Neutrophil (primary cell): ENCODE data around the gene EFCAB6.

Experiments used
- H3K27ac ChIP-seq: fragments of 200-600 bp; sonication (generic); 2 replicates; pipeline ENCODE4 v1.5.1; 2016; ENCODE audit warnings: mild to moderate bottlenecking, moderate library complexity
- H3K27me3 ChIP-seq: fragments of 200-600 bp; sonication (generic); 2 replicates; pipeline ENCODE4 v1.6.0; 2016; ENCODE audit warnings: mild to moderate bottlenecking
- H3K36me3 ChIP-seq: fragments of 200-600 bp; sonication (generic); 2 replicates; pipeline ENCODE4 v1.5.1; 2017
- H3K4me1 ChIP-seq, 2 experiments: fragments of 200-600 bp in 1 of 2; sonication (generic) in 1 of 2; 1 replicate in 1 of 2; 2 replicates in 1 of 2; pipeline versions ENCODE4 v1.5.1 to v1.6.1; 2013 to 2016; ENCODE audit warnings: low read depth in 1 of 2, low read length in 1 of 2, mild to moderate bottlenecking in 1 of 2, moderate library complexity in 1 of 2; ENCODE audit not compliant: control insufficient read depth in 1 of 2, insufficient read depth in 1 of 2
- H3K4me3 ChIP-seq, 2 experiments: fragments of 200-600 bp in 1 of 2; sonication (generic) in 1 of 2; 1 replicate in 1 of 2; 2 replicates in 1 of 2; pipeline ENCODE4 v1.5.1; 2013 to 2016; ENCODE audit warnings: low read depth in 1 of 2, low read length in 1 of 2, mild to moderate bottlenecking in 1 of 2, moderate library complexity in 1 of 2
- H3K9me3 ChIP-seq: fragments of 200-600 bp; sonication (generic); 2 replicates; pipeline ENCODE4 v1.5.1; 2016
- CTCF ChIP-seq: fragments of 200-600 bp; sonication (generic); IDR thresholded peaks from 2 replicates; pipeline ENCODE4 v1.5.1; 2016; ENCODE audit warnings: antibody characterized with exemption

The EFCAB6 gene

GRCh38 chr22:43539572-43540528 lies 272.3 kb downstream of the EFCAB6 start:
- no peaks in the 10 kb centered on the region for H3K9me3 ChIP-seq
- no peaks in the 10 kb centered on the region for H3K4me1 ChIP-seq
- TF ChIP-seq CTCF, result no peak
- no peaks in the 10 kb centered on the region for H3K36me3 ChIP-seq
- H3K4me3 ChIP-seq, result no peak overlapping the region
- H3K27me3 ChIP-seq, result no peaks in the 10 kb centered on the region
- H3K27ac ChIP-seq, result no peak overlapping the region

DNA sequence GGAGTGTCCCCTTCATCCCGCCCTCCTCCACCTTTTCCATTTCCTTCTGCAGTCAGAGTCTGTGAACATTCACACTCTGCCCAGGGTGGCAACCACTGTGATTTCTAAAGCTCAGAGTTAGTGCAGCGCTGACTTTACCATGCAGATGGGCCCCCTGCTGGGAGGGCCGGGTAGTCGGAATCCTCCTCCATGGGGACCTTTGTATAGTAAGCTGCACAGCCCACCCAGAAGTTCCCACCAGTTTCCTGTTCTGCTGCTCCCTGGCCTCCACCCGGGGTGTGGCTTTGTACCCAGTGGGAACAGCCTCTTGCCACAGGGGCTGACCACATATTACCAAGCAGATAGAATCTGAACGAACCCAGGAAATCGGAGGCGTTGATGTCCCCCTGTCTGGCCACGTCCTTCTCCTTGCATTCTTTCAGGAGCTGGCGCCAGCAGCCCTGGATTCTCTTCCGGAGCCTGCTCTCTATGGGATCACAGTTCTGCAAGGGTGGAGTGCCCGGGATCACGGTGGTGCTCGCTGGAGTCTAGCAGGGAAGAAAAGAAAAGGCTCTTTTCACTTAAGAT lies 275.0 kb downstream of the EFCAB6 start:
- TF ChIP-seq CTCF, result no peak
- H3K27me3 ChIP-seq, result no peaks in the 10 kb centered on the region
- no peak overlapping the region for H3K4me3 ChIP-seq
- H3K36me3 ChIP-seq, result no peaks in the 10 kb centered on the region
- no peaks in the 10 kb centered on the region for H3K9me3 ChIP-seq
- no peak overlapping the region for H3K27ac ChIP-seq
- no peaks in the 10 kb centered on the region for H3K4me1 ChIP-seq

- Histone ChIP-seq H3K27me3 (no peaks in the 10 kb centered on the region), H3K9me3 (no peaks in the 10 kb centered on the region), H3K36me3 (no peaks in the 10 kb centered on the region), H3K4me1 (no peaks in the 10 kb centered on the region), H3K27ac (no peak overlapping the region), H3K4me3 (no peak overlapping the region)
- TF ChIP-seq CTCF, result no peak
Measured at GRCh38 chr22:43535741-43536140, 276.4 kb downstream of the EFCAB6 start.

- no peak overlapping the region for H3K27ac ChIP-seq
- H3K4me3 ChIP-seq, result no peak overlapping the region
- TF ChIP-seq CTCF, result no peak
- no peaks in the 10 kb centered on the region for H3K4me1 ChIP-seq
- no peaks in the 10 kb centered on the region for H3K27me3 ChIP-seq
- H3K9me3 ChIP-seq, result no peaks in the 10 kb centered on the region
- no peaks in the 10 kb centered on the region for H3K36me3 ChIP-seq
Measured at GRCh38 chr22:43535336-43535735, 276.8 kb downstream of the EFCAB6 start.

DNA sequence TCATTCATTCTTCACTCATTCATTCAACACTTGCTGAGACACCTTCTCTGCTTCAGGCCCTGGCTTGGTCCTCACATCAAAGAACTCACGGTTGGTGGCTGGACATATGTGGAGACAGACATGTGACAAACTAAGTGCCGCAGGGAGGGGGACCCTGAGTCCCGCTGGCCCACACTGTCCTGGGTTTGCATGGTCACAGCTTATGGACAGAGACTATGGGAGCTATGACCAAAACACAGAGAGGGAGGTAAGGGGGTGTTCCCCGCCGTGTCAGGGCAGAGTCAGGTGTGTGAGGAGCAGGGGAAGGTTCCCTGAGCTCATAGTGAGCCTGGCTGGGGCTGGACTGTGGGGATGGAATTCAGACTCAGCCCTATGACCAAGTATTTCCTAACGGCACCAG lies 277.2 kb downstream of the EFCAB6 start:
- Histone ChIP-seq H3K4me3 (no peak overlapping the region), H3K4me1 (no peaks in the 10 kb centered on the region), H3K36me3 (no peaks in the 10 kb centered on the region), H3K27me3 (no peaks in the 10 kb centered on the region), H3K27ac (no peak overlapping the region), H3K9me3 (no peaks in the 10 kb centered on the region)
- no peak for TF ChIP-seq CTCF
